Neural progenitor cell (in vitro differentiated cells): ENCODE data around the gene ALDH3B1. TPM values are rescaled to one million over a fixed set of nuclear protein-coding genes. Genes with fewer than 3 reads are reported as not detected.
A peak's percentile ranks its signal among the peaks of the same experiment; 100 is the strongest.

ENCODE experiments used
- DNase-seq: peaks from one replicate; pipeline ENCODE4 v3.0.0-alpha.2; 2016; ENCODE audit warnings: low spot score
- H2AFZ ChIP-seq: fragments of 200-600 bp; sonication (generic); replicated peaks from 2 replicates; pipeline ENCODE4 v1.6.1; 2016; ENCODE audit warnings: antibody characterized with exemption
- H3F3A ChIP-seq: fragments of 200-600 bp; sonication (generic); 2 replicates; pipeline ENCODE4 v1.6.1; 2016; ENCODE audit warnings: antibody characterized with exemption, low read depth
- H3K27ac ChIP-seq: fragments of 200-600 bp; sonication (generic); 2 replicates; pipeline ENCODE4 v1.5.1; 2016; ENCODE audit warnings: mild to moderate bottlenecking
- H3K27me3 ChIP-seq: fragments of 200-600 bp; sonication (generic); 2 replicates; pipeline ENCODE4 v1.6.1; 2016; ENCODE audit warnings: mild to moderate bottlenecking, moderate library complexity
- H3K36me3 ChIP-seq: fragments of 200-600 bp; sonication (generic); 2 replicates; pipeline ENCODE4 v1.5.1; 2016
- H3K4me1 ChIP-seq: fragments of 200-600 bp; sonication (generic); 2 replicates; pipeline ENCODE4 v1.6.1; 2016; ENCODE audit warnings: mixed run types
- H3K4me2 ChIP-seq: fragments of 200-600 bp; sonication (generic); 2 replicates; pipeline ENCODE4 v1.6.1; 2016
- H3K4me3 ChIP-seq: fragments of 200-600 bp; sonication (generic); 2 replicates; pipeline ENCODE4 v1.5.1; 2016
- H3K79me2 ChIP-seq: fragments of 200-600 bp; sonication (generic); 2 replicates; pipeline ENCODE4 v1.6.1; 2016; ENCODE audit warnings: low read depth
- H3K9ac ChIP-seq: fragments of 200-600 bp; sonication (generic); 2 replicates; pipeline ENCODE4 v1.6.1; 2016
- H3K9me3 ChIP-seq: fragments of 200-600 bp; sonication (generic); 2 replicates; pipeline ENCODE4 v1.5.1; 2016; ENCODE audit warnings: low read depth
- H4K20me1 ChIP-seq: fragments of 200-600 bp; sonication (generic); 2 replicates; pipeline ENCODE4 v1.6.1; 2016; ENCODE audit warnings: low read depth
- H3K27ac Mint-ChIP-seq: 3 replicates; pipeline ENCODE4 v1.8.0; 2021; ENCODE audit warnings: mixed read lengths
- H3K27me3 Mint-ChIP-seq: 2 replicates; pipeline ENCODE4 v1.8.0; 2022; ENCODE audit warnings: low read depth, mild to moderate bottlenecking, inconsistent platforms, moderate library complexity, mixed read lengths; ENCODE audit not compliant: insufficient read depth
- H3K36me3 Mint-ChIP-seq: 3 replicates; pipeline ENCODE4 v1.8.0; 2021; ENCODE audit warnings: mixed read lengths
- H3K4me1 Mint-ChIP-seq: 3 replicates; pipeline ENCODE4 v1.8.0; 2021; ENCODE audit warnings: mixed read lengths
- H3K4me3 Mint-ChIP-seq: 3 replicates; pipeline ENCODE4 v1.8.0; 2021; ENCODE audit warnings: mild to moderate bottlenecking, moderate library complexity, mixed read lengths
- H3K9me3 Mint-ChIP-seq: 3 replicates; pipeline ENCODE4 v1.8.0; 2020; ENCODE audit warnings: mixed read lengths
- EZH2 ChIP-seq: fragments of 200-600 bp; sonication (generic); IDR thresholded peaks from 2 replicates; pipeline ENCODE4 v1.6.1; 2017; ENCODE audit warnings: antibody characterized with exemption, mild to moderate bottlenecking, moderate library complexity
- EZH2phosphoT487 ChIP-seq: fragments of 200-600 bp; sonication (generic); IDR thresholded peaks from 2 replicates; pipeline ENCODE4 v1.6.1; 2017; ENCODE audit warnings: antibody characterized with exemption
- total RNA-seq: library from RNA; depleted of rRNA; stranded (reverse); fragments of >200 nt; gene quantifications from 2 replicates; pipeline ENCODE4 v1.2.3, GENCODE V29; 2015; ENCODE audit warnings: low replicate concordance
- TF ChIP-seq, protein P1 (sequence below): fragments of 200-600 bp; sonication (generic); IDR thresholded peaks from 2 replicates; pipeline ENCODE4 v1.5.1; 2017; ENCODE audit warnings: antibody characterized with exemption, mild to moderate bottlenecking

The ALDH3B1 gene
- total RNA-seq, 1 donor from 2014 or later: not detected

DNA sequence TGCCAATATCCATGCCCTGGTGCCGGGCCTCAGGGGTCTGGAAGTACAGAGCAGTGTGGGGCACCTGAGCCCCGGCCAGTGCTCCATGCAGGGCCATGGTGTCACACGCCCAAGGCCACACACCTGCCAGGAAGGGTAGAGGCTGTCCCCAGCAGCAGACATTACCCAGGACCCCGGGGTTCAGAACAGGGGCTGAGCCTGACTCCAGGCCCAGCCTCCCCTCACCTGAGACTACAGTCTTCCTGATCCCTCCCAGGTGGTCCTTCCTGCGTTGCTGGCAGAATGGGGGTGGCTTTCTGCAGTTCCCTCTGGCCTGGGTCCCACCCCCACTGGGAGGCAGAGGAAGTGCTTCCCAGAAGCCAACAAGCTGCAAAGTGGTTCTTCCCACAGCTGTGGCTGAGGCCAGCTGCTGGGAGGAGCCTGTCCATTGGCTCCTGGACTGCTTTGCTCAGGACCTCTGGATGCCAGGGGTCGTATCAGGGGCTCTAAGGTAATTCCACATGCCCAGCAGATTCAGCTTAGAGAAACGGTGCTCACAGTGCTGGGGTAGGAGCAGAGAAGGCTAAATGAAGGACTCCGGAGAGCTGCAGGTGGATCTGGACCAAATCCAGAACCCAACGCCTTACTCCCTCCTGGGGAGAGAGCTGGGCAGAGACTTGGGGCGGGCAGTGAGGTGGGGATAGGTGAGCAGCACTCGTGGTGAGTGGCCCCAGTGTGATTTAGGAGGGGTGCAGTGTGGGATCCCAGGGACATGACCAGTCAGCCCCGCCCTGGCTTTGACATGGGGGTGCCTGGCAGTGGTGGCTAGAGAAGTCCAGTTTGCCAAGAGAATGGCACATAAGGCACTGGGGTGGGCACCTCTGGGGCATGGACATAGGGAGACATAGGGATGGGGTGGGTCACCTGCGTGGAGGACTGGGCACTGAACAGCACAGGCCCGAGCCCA lies 41.3 kb downstream of the ALDH3B1 start:
- Mint-ChIP-seq H3K36me3 (peaks cover 5% of the 10 kb centered on the region), H3K27me3 (peaks cover 8% of the 10 kb centered on the region), H3K4me3 (peak overlapping the region; percentile 19), H3K27ac (peak overlapping the region; percentile 90), H3K4me1 (peaks cover 17% of the 10 kb centered on the region), H3K9me3 (no peaks in the 10 kb centered on the region)
- Histone ChIP-seq H3K36me3 (no peaks in the 10 kb centered on the region), H2AFZ (no peak overlapping the region), H3K79me2 (no peaks in the 10 kb centered on the region), H3K4me2 (no peak overlapping the region), H3K9ac (no peak overlapping the region), H3K9me3 (no peaks in the 10 kb centered on the region), H3K4me1 (peaks cover 3% of the 10 kb centered on the region), H3K4me3 (no peak overlapping the region), H3K27me3 (no peaks in the 10 kb centered on the region), H3K27ac (no peak overlapping the region), H3F3A (no peaks in the 10 kb centered on the region), H4K20me1 (no peaks in the 10 kb centered on the region)
- TF ChIP-seq, protein P1, sequence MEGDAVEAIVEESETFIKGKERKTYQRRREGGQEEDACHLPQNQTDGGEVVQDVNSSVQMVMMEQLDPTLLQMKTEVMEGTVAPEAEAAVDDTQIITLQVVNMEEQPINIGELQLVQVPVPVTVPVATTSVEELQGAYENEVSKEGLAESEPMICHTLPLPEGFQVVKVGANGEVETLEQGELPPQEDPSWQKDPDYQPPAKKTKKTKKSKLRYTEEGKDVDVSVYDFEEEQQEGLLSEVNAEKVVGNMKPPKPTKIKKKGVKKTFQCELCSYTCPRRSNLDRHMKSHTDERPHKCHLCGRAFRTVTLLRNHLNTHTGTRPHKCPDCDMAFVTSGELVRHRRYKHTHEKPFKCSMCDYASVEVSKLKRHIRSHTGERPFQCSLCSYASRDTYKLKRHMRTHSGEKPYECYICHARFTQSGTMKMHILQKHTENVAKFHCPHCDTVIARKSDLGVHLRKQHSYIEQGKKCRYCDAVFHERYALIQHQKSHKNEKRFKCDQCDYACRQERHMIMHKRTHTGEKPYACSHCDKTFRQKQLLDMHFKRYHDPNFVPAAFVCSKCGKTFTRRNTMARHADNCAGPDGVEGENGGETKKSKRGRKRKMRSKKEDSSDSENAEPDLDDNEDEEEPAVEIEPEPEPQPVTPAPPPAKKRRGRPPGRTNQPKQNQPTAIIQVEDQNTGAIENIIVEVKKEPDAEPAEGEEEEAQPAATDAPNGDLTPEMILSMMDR: no peak
- TF ChIP-seq EZH2phosphoT487: no peak
- no peak for TF ChIP-seq EZH2
- DNase-seq: no peak

DNA sequence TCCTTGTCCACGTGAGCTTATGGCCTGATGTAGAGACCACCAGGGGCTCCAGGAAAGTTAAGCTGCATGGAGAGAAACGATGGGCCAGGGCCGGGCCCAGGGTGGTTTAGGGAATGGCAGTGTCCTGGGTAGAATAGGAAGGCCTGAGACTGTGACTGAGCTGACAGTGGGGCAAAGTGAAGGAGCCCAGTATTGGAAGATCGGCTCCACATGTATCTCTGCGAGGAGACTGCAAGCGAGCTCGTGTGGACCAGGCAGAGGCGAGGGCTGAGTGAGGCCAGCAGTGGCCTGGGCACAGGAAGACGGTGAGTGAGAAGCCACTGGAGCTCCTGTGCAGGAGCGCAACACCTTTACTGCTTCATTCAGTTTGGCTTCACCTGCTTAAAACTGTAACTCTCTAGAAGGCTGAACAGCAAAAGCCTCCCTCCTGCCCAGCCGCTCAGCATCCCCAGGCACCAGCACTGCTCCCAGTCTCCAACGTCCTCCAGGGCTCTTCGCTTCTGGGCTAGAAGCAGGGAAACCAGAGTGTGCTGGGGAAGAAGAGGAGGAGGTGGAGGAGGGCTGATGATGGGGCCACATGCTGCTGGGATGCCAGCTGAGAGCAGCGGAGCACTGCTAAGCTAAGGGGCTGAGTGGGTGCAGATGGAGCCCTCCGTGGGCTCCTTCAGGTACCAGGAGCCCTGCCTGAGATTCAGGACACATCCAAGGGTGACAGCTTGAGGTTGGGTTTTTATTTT lies 42.2 kb downstream of the ALDH3B1 start:
- H3K9me3 Mint-ChIP-seq: no peaks in the 10 kb centered on the region
- Histone ChIP-seq H4K20me1 (no peaks in the 10 kb centered on the region), H3K4me3 (no peak overlapping the region), H3F3A (no peaks in the 10 kb centered on the region), H3K4me2 (no peak overlapping the region), H3K4me1 (peaks cover 3% of the 10 kb centered on the region), H3K9ac (no peak overlapping the region), H3K27me3 (no peaks in the 10 kb centered on the region), H2AFZ (no peak overlapping the region), H3K36me3 (no peaks in the 10 kb centered on the region), H3K9me3 (no peaks in the 10 kb centered on the region), H3K27ac (no peak overlapping the region), H3K79me2 (no peaks in the 10 kb centered on the region)
- peak overlapping the region; percentile 19 for H3K4me3 Mint-ChIP-seq
- TF ChIP-seq EZH2phosphoT487 (no peak), EZH2 (no peak)
- TF ChIP-seq, protein P1: no peak
- peak overlapping the region; percentile 83 for H3K27ac Mint-ChIP-seq
- no peak for DNase-seq
- H3K4me1 Mint-ChIP-seq: peaks cover 17% of the 10 kb centered on the region
- H3K36me3 Mint-ChIP-seq: peaks cover 5% of the 10 kb centered on the region
- H3K27me3 Mint-ChIP-seq: peaks cover 7% of the 10 kb centered on the region

DNA sequence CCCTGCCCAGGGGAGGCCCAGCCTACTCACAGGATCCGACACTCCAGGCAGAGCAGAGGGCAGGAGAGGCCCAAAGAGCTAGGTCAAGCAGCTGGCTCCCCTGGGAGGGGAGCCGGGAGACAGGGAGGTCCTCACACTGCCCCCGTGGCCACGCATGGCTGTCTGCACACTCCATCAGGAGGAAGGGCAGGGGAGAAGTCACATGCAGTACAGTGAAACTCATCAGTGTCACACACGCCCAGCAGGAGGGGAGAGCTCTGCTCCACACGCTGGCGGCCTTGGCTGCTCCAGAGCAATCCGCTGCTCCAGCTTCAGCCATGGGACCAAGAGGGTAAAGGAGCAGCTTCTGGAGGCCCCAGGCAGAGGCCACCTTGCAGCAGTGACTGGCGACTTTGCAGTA lies 43.0 kb downstream of the ALDH3B1 start:
- H2AFZ ChIP-seq: no peak overlapping the region
- H3K9me3 ChIP-seq: no peaks in the 10 kb centered on the region
- no peak overlapping the region for H3K27ac ChIP-seq
- Mint-ChIP-seq H3K4me3 (no peak overlapping the region), H3K27ac (peak overlapping the region; percentile 60), H3K36me3 (peaks cover 10% of the 10 kb centered on the region), H3K4me1 (peaks cover 17% of the 10 kb centered on the region), H3K9me3 (no peaks in the 10 kb centered on the region), H3K27me3 (peaks cover 6% of the 10 kb centered on the region)
- H3K27me3 ChIP-seq: no peaks in the 10 kb centered on the region
- H4K20me1 ChIP-seq: no peaks in the 10 kb centered on the region
- TF ChIP-seq EZH2phosphoT487 (no peak), EZH2 (no peak)
- TF ChIP-seq, protein P1: no peak
- no peaks in the 10 kb centered on the region for H3F3A ChIP-seq
- H3K79me2 ChIP-seq: no peaks in the 10 kb centered on the region
- no peak for DNase-seq
- H3K36me3 ChIP-seq: peaks cover under 1% of the 10 kb centered on the region
- no peak overlapping the region for H3K4me2 ChIP-seq
- no peak overlapping the region for H3K9ac ChIP-seq
- H3K4me1 ChIP-seq: peaks cover 3% of the 10 kb centered on the region
- H3K4me3 ChIP-seq: no peak overlapping the region
